GM12878 (cell line): ENCODE measurements around the gene MATN1. TPM values are rescaled to one million over a fixed set of nuclear protein-coding genes. Genes with fewer than 3 reads are reported as not detected.
A peak's percentile ranks its signal among the peaks of the same experiment; 100 is the strongest.

ENCODE experiments used
- BACH1 ChIP-seq: fragments of 450-650 bp; IDR thresholded peaks from 2 replicates; pipeline ENCODE4 v1.6.1; 2017; ENCODE audit warnings: mild to moderate bottlenecking, borderline replicate concordance
- BHLHE40 ChIP-seq, 2 experiments: fragments of 450-650 bp in 1 of 2; IDR thresholded peaks; 2 replicates each; pipeline ENCODE4 v1.6.1; 2011 to 2017; ENCODE audit warnings: low read depth in 2 of 2, borderline replicate concordance in 1 of 2, improper control_type of control experiment in 1 of 2, low read length in 1 of 2, mild to moderate bottlenecking in 1 of 2
- DPF2 ChIP-seq: fragments of 450-650 bp; IDR thresholded peaks from 2 replicates; pipeline ENCODE4 v1.6.1; 2017; ENCODE audit warnings: mild to moderate bottlenecking
- ETV6 ChIP-seq, 2 experiments: fragments of 450-650 bp in 1 of 2; IDR thresholded peaks in 1 of 2; conservative IDR thresholded peaks in 1 of 2; 2 replicates each; pipeline ENCODE4 v1.6.1; 2014; ENCODE audit warnings: antibody characterized with exemption in 1 of 2, borderline replicate concordance in 1 of 2, low read depth in 1 of 2, mild to moderate bottlenecking in 1 of 2, moderate library complexity in 1 of 2
- IKZF1 ChIP-seq: fragments of 450-650 bp; conservative IDR thresholded peaks from 2 replicates; pipeline ENCODE4 v1.6.1; 2017; ENCODE audit warnings: antibody characterized with exemption, mild to moderate bottlenecking
- IKZF2 ChIP-seq, 2 experiments: fragments of 450-650 bp; IDR thresholded peaks; 2 replicates each; pipeline ENCODE4 v1.6.1; 2017; ENCODE audit warnings: mild to moderate bottlenecking in 2 of 2, moderate library complexity in 2 of 2
- MLLT1 ChIP-seq: fragments of 450-650 bp; IDR thresholded peaks from 2 replicates; pipeline ENCODE4 v1.6.1; 2016; ENCODE audit warnings: mild to moderate bottlenecking
- NFIC ChIP-seq: IDR thresholded peaks from 2 replicates; pipeline ENCODE4 v1.6.1; 2012; ENCODE audit warnings: low read depth, mild to moderate bottlenecking, inconsistent platforms, low read length, moderate library complexity
- NKRF ChIP-seq: fragments of 450-650 bp; conservative IDR thresholded peaks from 2 replicates; pipeline ENCODE4 v1.6.1; 2017; ENCODE audit warnings: mild to moderate bottlenecking, moderate library complexity
- POLR2AphosphoS2 ChIP-seq: IDR thresholded peaks from 2 replicates; pipeline ENCODE4 v1.6.1; 2011; ENCODE audit warnings: low read depth, mild to moderate bottlenecking, low read length, improper control_type of control experiment, moderate library complexity
- POLR2AphosphoS5 ChIP-seq: IDR thresholded peaks from 2 replicates; pipeline ENCODE4 v1.6.1; 2011; ENCODE audit warnings: mild to moderate bottlenecking, low read length, inconsistent platforms
- SMAD5 ChIP-seq: IDR thresholded peaks from 2 replicates; pipeline ENCODE4 v1.6.1; 2016; ENCODE audit warnings: antibody characterized with exemption, low read depth
- SPI1 ChIP-seq: IDR thresholded peaks from 2 replicates; pipeline ENCODE4 v1.6.1; 2011; ENCODE audit warnings: low read depth, mild to moderate bottlenecking, low read length, moderate library complexity, borderline replicate concordance; ENCODE audit not compliant: insufficient read depth
- TBL1XR1 ChIP-seq: IDR thresholded peaks from 2 replicates; pipeline ENCODE4 v1.6.1; 2012; ENCODE audit warnings: low read depth, low read length, improper control_type of control experiment
- ZNF207 ChIP-seq: fragments of 450-650 bp; IDR thresholded peaks from 2 replicates; pipeline ENCODE4 v1.6.1; 2014; ENCODE audit warnings: antibody characterized with exemption, mild to moderate bottlenecking, borderline replicate concordance
- ZNF24 ChIP-seq: fragments of 450-650 bp; IDR thresholded peaks from 2 replicates; pipeline ENCODE4 v1.6.1; 2017; ENCODE audit warnings: antibody characterized with exemption, mild to moderate bottlenecking
- ZNF592 ChIP-seq: fragments of 450-650 bp; IDR thresholded peaks from 2 replicates; pipeline ENCODE4 v1.6.1; 2017; ENCODE audit warnings: mild to moderate bottlenecking, moderate library complexity
- polyA plus RNA-seq, 11 experiments: library from polyadenylated mRNA; depleted of rRNA in 4 of 11; unstranded in 6 of 11; stranded (reverse) in 5 of 11; fragments of >200 nt; fragmentation: Nextera tagmentation in 4 of 11; fragmentation: Illumina TruSeq in 1 of 11; extraction: Ambion mirVana in 4 of 11; extraction: Trizol in 1 of 11; gene quantifications; 1 replicate in 1 of 11; 2 replicates in 10 of 11; pipeline versions ENCODE4 v1.2.1 to v1.2.3, GENCODE V29; 2011 to 2016; ENCODE audit warnings: inconsistent platforms in 2 of 11, missing spikeins in 2 of 11, low read depth in 1 of 11
- total RNA-seq, 4 experiments: library from RNA; depleted of rRNA in 3 of 4; stranded (reverse); fragments of >200 nt in 3 of 4; fragmentation: Illumina TruSeq in 1 of 4; extraction: Trizol in 1 of 4; gene quantifications; 2 replicates each; pipeline versions ENCODE4 v1.2.1 to v1.2.3, GENCODE V29; 2013 to 2021
- TF ChIP-seq, protein P1 (sequence below): fragments of 450-650 bp; IDR thresholded peaks from 2 replicates; pipeline ENCODE4 v1.6.1; 2018; ENCODE audit warnings: borderline replicate concordance, mild to moderate bottlenecking; ENCODE audit not compliant: partially characterized antibody

Gene MATN1
- total and polyA plus RNA-seq, 10 of the 15 experiments (the other 5 are each of a cell fraction or from before 2014, with no cell fraction given): 0.04 to 0.50 (median 0.10) TPM; not detected in 1

GRCh38 chr1:30744060-30744756 lies 20.8 kb upstream of the MATN1 start (continued):
- TF ChIP-seq ZNF592 (no peak), DPF2 (0 out of 2 replicates have a peak, but pooled peaks have one; percentile 47), BACH1 (0 out of 2 replicates have a peak, but pooled peaks have one; percentile 31), IKZF2 (IDR thresholded peaks at IDR 0.05) (peak; percentile 28 to 41; a peak in 3 of 4 replicates), NFIC (no peak), ETV6 (conservative IDR thresholded peaks at IDR 0.05 in 1 of 2, IDR thresholded peaks at IDR 0.05 in 1 of 2; ENCODE audit: borderline replicate concordance in 1 of 2, low read depth in 1 of 2) (peak in 1 of 2 experiments; percentile 63; a peak in 1 of 4 replicates), TBL1XR1 (no peak), MLLT1 (peak; percentile 39; the same call in 1 of the 2 replicates), IKZF1 (peak; percentile 55; the same call in 1 of the 2 replicates), ZNF24 (0 out of 2 replicates have a peak, but pooled peaks have one; percentile 26), BHLHE40 (IDR thresholded peaks at IDR 0.05; ENCODE audit: borderline replicate concordance in 1 of 2, low read depth in 2 of 2, low read length in 1 of 2) (no peak), ZNF207 (peak; percentile 19; the same call in 1 of the 2 replicates), SMAD5 (peak; percentile 70; the same call in 1 of the 2 replicates), POLR2AphosphoS5 (peak; percentile 85), NKRF (0 out of 2 replicates have a peak, but pooled peaks have one; percentile 67), POLR2AphosphoS2 (no peak), SPI1 (no peak)
- TF ChIP-seq, protein P1, sequence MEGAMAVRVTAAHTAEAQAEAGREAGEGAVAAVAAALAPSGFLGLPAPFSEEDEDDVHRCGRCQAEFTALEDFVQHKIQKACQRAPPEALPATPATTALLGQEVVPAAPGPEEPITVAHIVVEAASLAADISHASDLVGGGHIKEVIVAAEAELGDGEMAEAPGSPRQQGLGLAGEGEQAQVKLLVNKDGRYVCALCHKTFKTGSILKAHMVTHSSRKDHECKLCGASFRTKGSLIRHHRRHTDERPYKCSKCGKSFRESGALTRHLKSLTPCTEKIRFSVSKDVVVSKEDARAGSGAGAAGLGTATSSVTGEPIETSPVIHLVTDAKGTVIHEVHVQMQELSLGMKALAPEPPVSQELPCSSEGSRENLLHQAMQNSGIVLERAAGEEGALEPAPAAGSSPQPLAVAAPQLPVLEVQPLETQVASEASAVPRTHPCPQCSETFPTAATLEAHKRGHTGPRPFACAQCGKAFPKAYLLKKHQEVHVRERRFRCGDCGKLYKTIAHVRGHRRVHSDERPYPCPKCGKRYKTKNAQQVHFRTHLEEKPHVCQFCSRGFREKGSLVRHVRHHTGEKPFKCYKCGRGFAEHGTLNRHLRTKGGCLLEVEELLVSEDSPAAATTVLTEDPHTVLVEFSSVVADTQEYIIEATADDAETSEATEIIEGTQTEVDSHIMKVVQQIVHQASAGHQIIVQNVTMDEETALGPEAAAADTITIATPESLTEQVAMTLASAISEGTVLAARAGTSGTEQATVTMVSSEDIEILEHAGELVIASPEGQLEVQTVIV: no peak
